ENCODE data around the gene ERCC8. TPM values are rescaled to one million over a fixed set of nuclear protein-coding genes. Genes with fewer than 3 reads are reported as not detected.

The ERCC8 gene
- total and polyA plus RNA-seq, 11 donors, result 3.0 to 10.1 (median 6.1) TPM

DNA sequence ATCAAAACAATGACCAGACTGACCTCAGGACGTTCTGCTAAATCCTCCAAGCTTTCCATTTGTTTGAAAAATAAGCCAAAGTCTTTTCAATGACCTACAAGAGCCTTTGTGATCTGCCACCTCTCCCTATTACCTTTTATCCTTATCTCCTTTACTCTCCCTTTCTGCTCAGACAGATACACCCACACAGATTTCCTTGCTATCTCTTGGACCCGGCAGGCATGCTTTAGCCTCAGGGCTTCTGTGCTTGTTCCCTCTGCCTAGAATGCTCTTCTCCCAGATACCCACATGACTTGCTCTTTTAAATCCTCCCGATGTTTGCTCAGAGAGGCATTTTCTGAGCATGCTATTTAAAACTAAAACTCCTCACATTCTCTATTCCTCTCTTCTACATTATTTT is 91.9 kb downstream of the ERCC8 start:
- 11 to 18% (median 16%) methylated on average over 3 of the region's 3 CpGs for WGBS, 4 donors
- no peaks in the 10 kb centered on the region for H3K27me3 ChIP-seq
- no peaks in the 10 kb centered on the region for H3K9me3 ChIP-seq
- TF ChIP-seq, protein P1, sequence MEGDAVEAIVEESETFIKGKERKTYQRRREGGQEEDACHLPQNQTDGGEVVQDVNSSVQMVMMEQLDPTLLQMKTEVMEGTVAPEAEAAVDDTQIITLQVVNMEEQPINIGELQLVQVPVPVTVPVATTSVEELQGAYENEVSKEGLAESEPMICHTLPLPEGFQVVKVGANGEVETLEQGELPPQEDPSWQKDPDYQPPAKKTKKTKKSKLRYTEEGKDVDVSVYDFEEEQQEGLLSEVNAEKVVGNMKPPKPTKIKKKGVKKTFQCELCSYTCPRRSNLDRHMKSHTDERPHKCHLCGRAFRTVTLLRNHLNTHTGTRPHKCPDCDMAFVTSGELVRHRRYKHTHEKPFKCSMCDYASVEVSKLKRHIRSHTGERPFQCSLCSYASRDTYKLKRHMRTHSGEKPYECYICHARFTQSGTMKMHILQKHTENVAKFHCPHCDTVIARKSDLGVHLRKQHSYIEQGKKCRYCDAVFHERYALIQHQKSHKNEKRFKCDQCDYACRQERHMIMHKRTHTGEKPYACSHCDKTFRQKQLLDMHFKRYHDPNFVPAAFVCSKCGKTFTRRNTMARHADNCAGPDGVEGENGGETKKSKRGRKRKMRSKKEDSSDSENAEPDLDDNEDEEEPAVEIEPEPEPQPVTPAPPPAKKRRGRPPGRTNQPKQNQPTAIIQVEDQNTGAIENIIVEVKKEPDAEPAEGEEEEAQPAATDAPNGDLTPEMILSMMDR (IDR thresholded peaks at IDR 0.05), result no peak
- no peak for TF ChIP-seq POLR2A (IDR thresholded peaks at IDR 0.05)
- H3K27ac ChIP-seq, result no peak overlapping the region
- H3K36me3 ChIP-seq, result no peaks in the 10 kb centered on the region
- H3K4me3 ChIP-seq, result no peak overlapping the region
- ATAC-seq, result no peak
- H3K4me1 ChIP-seq, result no peaks in the 10 kb centered on the region
- no peak for DNase-seq
- intact Hi-C loops (cut with DNase I), result no loop called here

DNA sequence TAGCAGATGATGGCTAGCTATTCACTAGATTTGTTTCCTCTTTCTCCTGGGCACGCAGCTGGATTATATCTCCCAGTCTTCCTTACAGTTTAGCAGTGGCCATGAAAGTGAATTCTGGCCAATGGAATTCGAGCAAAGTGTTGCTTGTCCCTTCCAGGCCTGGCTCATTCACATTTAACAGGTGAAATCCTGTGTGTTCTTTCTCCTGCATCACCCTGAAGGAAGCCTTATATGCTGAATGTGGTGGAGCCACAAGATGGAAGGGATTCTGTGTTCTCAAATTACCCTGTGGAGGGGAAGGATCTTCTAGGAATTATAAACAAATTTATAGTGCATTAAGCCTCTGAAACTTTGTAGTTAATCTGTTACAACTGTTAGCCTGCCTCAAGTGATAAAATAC is 92.6 kb downstream of the ERCC8 start:
- H3K4me3 ChIP-seq, result no peak overlapping the region
- no peak for ATAC-seq
- intact Hi-C loops (cut with DNase I), result no loop called here
- WGBS, 4 donors, result 49 to 63% (median 52%) methylated on average over 2 of the region's 2 CpGs
- no peaks in the 10 kb centered on the region for H3K9me3 ChIP-seq
- TF ChIP-seq POLR2A (IDR thresholded peaks at IDR 0.05), result no peak
- TF ChIP-seq, protein P1 (IDR thresholded peaks at IDR 0.05), result no peak
- no peak for DNase-seq
- H3K27ac ChIP-seq, result no peak overlapping the region
- no peaks in the 10 kb centered on the region for H3K4me1 ChIP-seq
- H3K27me3 ChIP-seq, result no peaks in the 10 kb centered on the region
- no peaks in the 10 kb centered on the region for H3K36me3 ChIP-seq

DNA sequence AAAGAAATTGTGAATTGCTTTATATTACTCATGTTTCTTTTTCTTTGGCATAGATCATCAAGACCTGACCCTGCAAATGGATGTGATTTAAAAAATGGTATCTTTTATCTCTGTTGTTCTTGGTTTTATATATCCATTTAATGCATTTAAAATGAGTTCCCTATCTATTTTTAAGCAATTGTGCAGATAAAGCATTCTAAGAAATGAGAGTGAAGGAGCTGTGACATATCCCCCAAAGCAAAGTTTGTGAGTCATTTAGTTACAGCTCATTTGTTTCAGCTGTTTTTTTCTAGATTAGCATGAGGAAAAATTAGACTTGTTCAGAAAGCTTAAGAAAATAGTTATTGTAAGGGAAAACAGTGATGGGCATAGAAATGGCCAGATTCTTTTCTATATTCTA is 93.2 kb downstream of the ERCC8 start:
- Histone ChIP-seq H3K9me3 (no peaks in the 10 kb centered on the region), H3K4me1 (no peaks in the 10 kb centered on the region), H3K36me3 (no peaks in the 10 kb centered on the region), H3K27ac (no peak overlapping the region), H3K27me3 (no peaks in the 10 kb centered on the region), H3K4me3 (no peak overlapping the region)
- TF ChIP-seq, protein P1 (IDR thresholded peaks at IDR 0.05), result no peak
- TF ChIP-seq POLR2A (IDR thresholded peaks at IDR 0.05), result no peak
- ATAC-seq, result no peak
- intact Hi-C loops (cut with DNase I), result no loop called here
- no peak for DNase-seq

DNA sequence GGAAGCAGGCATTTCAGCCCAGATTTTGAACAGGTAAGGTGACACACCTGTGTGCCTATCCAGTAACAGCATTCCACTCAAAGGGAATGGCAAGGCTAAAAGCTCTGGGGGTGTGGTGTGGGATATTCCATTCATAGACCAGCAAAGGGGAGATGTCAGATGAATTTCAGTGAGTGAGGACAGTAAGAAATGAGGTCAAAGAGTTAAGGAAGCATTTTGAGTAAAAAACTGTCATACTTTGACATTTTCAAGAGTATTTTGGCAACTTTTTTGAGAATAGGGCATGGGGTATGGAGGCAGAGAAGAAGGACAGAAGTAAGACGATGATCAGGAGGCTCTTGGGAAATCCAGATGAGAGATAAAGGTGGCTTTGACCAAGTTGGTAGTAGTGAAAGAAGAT is 98.6 kb downstream of the ERCC8 start:
- TF ChIP-seq, protein P1 (IDR thresholded peaks at IDR 0.05), result no peak
- no peak for TF ChIP-seq POLR2A (IDR thresholded peaks at IDR 0.05)
- Histone ChIP-seq H3K4me1 (peaks cover 0 to 18% (median 7%) of the 10 kb centered on the region in 12 donors), H3K9me3 (no peaks in the 10 kb centered on the region), H3K36me3 (no peaks in the 10 kb centered on the region), H3K27me3 (peaks cover 3 to 40% (median 29%) of the 10 kb centered on the region in 9 donors), H3K4me3 (no peak overlapping the region), H3K27ac (no peak overlapping the region)
- 84 to 89% (median 87%) methylated on average over 1 of the region's 1 CpG for WGBS, 4 donors
- no peak for ATAC-seq
- intact Hi-C loops (cut with DNase I), result no loop called here
- DNase-seq, result no peak

Measured in heart left ventricle (tissue), 16 donors.